ENCODE data around the gene MAP3K5.
"Not testable (repeated sequence)": the region's sequence is repeated elsewhere in the genome, so short reads cannot be mapped to it uniquely, and the experiment has no call there.

MAP3K5 gene

DNA sequence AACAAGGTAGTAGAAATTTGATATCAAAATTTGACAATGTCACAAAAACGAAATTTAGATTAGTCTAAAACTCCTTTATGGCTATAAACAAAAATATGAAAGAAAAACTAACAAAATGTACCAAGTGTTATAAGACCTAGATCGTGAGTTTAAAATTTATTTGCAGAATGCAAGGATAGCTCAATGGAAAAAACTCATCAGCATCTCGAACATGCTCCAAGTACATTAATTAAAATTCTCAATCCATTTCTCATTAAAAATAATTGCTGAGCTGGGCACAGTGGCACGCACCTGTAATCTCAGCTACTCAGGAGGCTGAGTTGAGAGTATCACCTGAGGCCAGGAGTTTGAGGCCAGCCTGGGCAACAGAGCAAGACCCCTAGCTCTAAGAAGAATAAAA, 70.8 kb downstream of the MAP3K5 start:
- no peak for DNase-seq (ENCODE audit: low read depth)

DNA sequence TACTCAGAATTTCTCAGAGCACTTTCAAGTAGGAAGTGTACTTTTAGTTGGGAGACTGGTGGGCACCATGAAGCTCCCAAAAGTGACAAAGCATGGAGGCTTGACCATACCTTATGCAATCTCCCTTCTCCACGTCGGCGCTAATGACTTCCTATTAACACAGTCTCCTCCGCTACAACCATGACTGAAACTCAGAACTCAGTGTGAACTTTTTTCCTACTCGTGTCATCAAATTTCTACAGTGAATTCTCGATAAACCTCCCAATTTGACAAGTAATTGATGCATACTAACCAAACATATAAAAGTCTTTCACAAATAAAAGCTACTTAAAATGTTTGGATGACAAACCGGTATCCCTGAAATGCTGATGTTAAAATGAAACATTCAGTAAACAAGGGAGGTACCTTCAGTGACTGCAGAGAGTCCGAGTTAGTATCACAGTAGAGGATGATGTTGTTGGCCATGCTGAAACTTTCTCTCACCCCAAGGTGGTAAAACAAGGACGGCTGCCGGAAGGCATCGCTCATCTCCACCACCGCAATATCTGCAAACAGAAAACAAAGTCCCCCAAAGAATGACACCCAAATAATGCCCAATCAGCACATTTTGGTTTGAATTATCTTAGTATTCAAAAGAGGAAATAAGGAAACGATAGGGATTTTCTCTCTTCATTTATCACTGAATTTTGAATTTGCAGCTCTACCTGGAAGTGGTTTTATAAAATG, 72.1 kb downstream of the MAP3K5 start:
- no peak for DNase-seq (ENCODE audit: low read depth)

DNA sequence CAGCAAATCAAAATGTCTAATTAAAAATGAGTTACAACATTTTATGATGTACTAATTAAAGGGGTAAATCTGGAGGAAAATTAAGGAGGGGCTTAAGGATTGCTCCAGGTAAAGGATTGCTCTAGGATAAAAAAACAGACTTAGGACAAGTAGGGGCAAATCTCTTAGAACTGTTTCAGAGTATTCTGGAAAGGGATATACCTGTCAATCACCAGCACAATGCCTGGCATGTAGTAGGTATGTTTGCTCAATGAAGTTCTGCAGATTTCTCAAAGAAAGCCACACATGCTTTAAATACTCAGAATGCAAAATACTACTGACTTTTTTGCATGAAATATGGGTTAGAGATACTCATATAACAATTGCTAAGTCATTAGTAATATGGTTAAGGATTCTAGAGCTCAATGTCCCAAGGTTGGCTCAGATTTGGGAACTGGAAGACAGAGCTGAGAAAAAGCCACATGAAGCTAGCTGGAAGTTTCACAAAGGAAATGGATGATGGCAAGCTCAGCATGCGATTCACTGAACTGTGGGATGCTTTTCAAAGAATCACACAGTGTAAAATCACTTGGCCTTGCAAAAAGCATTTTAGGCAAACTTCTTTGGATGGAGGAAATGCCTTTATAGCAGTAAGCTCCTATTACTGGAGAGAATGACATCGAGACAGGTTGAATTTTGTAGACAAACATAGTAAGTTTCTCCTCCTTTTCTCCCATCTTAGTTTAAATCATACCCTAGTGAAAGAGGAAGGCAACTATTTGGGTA, 72.8 kb downstream of the MAP3K5 start:
- DNase-seq (ENCODE audit: low read depth), result no peak

- DNase-seq (ENCODE audit: low read depth), result no peak
Observed at GRCh38 chr6:136718476-136718875, 73.8 kb downstream of the MAP3K5 start.

DNA sequence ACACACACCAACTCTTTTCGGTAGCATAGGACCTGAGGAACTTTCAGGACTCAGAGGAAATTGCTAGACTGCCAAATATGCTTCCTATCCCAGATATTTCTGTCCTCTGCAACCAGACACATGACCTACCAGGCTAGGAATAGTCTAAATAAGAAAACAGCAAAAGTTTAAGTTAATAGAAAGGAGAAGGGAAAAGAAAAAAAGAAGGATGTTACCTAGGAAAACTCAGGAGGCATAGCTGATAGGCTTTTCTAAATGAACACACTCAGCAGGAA, 74.6 kb downstream of the MAP3K5 start:
- DNase-seq (ENCODE audit: low read depth), result no peak

GRCh38 chr6:136716917-136717715, 75.2 kb downstream of the MAP3K5 start:
- DNase-seq (ENCODE audit: low read depth), result no peak

- DNase-seq (ENCODE audit: low read depth), result not testable (repeated sequence)
Observed at GRCh38 chr6:136712642-136713041, 79.6 kb downstream of the MAP3K5 start.

DNA sequence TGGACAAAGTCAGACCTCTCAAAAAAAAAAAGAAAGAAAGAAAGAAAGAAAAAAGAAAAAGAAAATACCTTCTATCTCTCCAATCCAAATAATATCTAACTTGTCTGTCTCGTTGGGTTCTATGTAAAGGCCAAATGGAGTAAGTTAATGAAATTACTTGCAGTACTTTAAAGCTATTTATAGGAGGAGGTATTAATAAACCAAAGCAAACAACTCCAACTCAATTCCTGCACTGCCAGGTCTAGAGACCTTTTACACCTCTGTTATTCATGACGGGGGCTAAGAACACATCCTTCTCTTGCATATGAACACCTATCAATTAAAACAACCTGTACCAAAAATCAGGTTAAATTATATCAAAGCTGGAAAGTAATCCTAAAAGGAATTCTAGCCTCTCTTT, 80.6 kb downstream of the MAP3K5 start:
- DNase-seq (ENCODE audit: low read depth), result no peak

GRCh38 chr6:136710877-136711552, 81.3 kb downstream of the MAP3K5 start:
- DNase-seq (ENCODE audit: low read depth), result no peak

DNA sequence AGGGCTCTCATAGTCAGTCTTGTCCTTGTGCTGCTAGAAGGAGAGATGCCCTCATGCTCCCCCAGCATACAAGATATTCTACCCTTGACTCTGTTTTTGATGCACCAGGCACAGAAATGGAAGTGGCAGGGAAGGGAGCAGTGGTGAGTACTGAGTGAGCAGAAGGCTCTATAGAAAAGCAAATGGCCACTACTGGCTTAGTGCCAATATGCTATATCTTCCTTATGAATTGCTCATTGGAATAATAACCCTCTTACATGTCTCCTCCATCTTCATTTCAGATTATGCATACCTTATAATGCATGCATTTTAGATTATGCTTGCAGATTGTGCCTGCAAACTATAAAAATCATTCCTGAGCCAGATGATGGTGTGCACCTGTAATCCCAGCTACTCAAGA, 82.8 kb downstream of the MAP3K5 start:
- no peak for DNase-seq (ENCODE audit: low read depth)

- no peak for DNase-seq (ENCODE audit: low read depth)
Observed at GRCh38 chr6:136706430-136706829, 85.8 kb downstream of the MAP3K5 start.

DNA sequence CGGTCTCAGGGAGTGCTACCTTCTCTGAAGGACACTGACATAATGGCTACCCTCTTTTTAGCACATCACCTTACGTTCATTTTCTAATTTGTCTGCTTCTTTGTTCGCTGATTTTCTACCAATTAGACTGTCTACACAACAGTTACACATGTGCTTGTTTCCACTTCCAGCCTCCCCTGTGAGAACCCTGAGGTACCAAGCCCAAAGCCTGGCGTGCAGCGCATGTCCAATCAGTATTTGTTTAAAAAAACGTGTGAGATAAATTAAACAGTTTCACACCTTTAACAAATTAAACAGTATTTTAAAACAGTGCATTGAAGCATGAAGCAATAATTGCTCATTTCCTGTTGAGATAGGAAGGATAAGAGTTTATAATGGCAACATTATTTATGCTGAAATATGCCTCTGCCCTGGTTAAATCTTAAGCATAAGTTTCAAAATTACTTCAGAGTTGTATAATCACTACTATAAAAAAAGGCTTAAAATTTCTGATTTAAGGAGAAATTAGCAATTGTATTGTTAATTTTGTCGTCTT, 88.9 kb downstream of the MAP3K5 start:
- no peak for DNase-seq (ENCODE audit: low read depth)

DNA sequence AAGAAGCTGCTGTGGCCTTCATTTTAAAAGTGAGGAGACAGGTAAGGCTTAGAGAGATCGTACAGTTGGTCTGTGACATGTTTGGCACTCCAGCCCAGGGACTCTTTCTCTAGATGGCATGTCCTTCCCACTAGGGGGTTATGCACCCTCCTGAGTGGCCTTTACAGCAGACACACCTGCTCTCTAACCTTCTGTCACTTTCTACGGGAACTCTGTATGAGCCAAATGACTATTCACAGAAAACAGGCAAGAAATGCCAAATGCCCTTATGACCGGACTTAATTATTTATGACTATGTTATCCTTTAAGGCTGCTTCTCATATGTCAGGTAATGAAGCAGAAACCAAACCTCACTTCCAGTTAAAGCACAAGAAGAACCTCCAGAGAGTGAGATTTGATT, 91.2 kb downstream of the MAP3K5 start:
- DNase-seq (ENCODE audit: low read depth), result no peak

DNA sequence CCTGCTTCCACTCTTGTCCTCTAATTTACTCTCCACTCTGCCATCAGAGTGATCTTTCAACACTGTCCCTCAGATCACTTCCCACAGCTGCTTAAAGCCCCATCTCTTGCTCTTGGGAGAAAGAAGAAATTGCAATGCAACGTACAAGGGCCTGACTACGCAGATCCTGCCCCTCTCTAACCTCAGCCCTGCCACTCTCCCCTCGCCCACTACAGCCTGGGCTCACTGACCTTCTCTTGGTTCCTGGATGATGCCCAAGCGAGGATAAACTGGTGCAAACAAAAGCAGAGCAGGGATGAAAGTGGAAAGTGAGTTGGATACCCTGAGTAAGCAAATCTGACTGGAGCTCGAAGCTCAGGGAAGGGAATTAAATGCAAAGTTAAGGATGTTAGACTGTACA, 92.9 kb downstream of the MAP3K5 start:
- no peak for DNase-seq (ENCODE audit: low read depth)

GRCh38 chr6:136696783-136697364, 95.4 kb downstream of the MAP3K5 start:
- no peak for DNase-seq (ENCODE audit: low read depth)

- DNase-seq (ENCODE audit: low read depth), result no peak
Observed at GRCh38 chr6:136696238-136696637, 96.0 kb downstream of the MAP3K5 start.

GRCh38 chr6:136695412-136695811, 96.9 kb downstream of the MAP3K5 start:
- no peak for DNase-seq (ENCODE audit: low read depth)

DNA sequence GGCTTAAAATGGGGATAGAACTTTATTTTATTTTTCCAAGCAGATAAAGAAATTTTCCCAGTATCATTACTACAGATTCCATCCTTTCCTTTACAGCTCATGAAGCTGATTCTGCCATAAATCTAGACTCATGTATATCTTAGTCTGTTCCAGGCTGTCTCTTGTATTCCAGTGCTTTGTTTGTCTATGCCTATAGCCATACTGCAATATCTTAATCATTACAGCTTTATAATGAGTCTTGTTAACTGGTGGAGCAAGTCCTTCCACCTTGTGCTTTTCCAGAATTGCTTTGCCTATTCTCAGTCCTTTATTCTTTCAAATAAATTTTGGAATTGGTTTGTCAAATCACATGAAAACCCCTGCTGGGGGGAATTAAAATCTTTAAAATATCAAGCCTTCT, 99.2 kb downstream of the MAP3K5 start:
- DNase-seq (ENCODE audit: low read depth), result no peak

DNA sequence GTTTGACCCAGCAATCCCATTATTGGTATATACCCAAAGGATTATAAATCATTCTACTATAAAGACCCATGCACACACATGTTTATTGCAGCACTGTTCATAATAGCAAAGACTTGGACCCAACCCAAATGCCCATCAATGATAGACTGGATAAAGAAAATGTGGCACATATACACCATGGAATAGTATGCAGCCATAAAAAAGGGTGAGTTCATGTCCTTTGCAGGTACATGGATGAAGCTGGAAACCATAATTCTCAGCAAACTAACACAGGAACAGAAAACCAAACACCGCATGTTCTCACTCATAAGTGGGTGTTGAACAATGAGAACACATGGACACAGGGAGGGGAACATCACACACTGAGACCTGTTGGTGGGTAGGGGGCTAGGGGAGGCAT, 104.4 kb downstream of the MAP3K5 start:
- DNase-seq (ENCODE audit: low read depth), result not testable (repeated sequence)

DNA sequence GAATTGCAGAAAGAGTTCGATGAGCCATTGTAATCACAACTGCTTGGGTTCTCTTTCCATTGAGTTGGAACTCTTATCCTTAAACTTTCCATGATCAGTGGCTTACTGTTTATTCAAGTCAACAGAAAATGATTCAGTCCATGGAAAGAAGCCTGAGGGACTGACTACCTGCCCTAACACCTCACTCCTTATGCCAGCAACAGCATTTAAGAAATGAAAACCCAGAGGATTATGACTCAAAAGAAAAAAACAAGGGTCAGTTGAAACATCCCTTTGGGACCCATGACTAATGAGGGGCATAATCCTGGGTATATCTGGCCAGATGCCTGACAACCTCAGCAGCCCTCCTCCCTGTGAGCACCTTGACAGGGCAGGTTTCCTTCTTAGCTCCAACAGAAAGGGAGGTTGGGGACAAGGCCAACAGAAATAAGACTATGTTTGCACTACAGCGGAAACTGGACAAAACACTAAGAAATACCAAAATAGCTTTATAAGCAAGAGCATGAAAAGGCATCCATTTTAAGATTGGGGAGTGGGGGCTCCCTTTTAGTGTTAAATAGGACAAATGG, 106.7 kb downstream of the MAP3K5 start:
- DNase-seq (ENCODE audit: low read depth), result no peak

- no peak for DNase-seq (ENCODE audit: low read depth)
Observed at GRCh38 chr6:136684466-136684865, 107.8 kb downstream of the MAP3K5 start.

Measured in stromal cell of bone marrow (primary cell).